SK-N-SH (cell line): ENCODE measurements around the gene ATP2B2.

Experiments
- FOXM1 ChIP-seq: IDR thresholded peaks from 2 replicates; pipeline ENCODE4 v1.4.0; 2012; ENCODE audit warnings: low read depth, mild to moderate bottlenecking
- GATA2 ChIP-seq: sonication (generic); formaldehyde crosslinking; IDR thresholded peaks from 2 replicates; pipeline ENCODE4 v1.5.0; 2020; ENCODE audit warnings: mild to moderate bottlenecking, missing genetic modification reagents
- MEF2A ChIP-seq: IDR thresholded peaks from 2 replicates; pipeline ENCODE4 v1.4.0; 2012; ENCODE audit warnings: low read depth, borderline replicate concordance
- RAD21 ChIP-seq: IDR thresholded peaks from 2 replicates; pipeline ENCODE4 v1.6.1; 2012; ENCODE audit warnings: mild to moderate bottlenecking, low read length
- TAF1 ChIP-seq: IDR thresholded peaks from 2 replicates; pipeline ENCODE4 v1.6.1; 2012; ENCODE audit warnings: low read depth, mild to moderate bottlenecking, low read length, moderate library complexity, borderline replicate concordance
- YY1 ChIP-seq: IDR thresholded peaks from 2 replicates; pipeline ENCODE4 v1.4.0; 2012; ENCODE audit warnings: low read depth, mild to moderate bottlenecking
- TF ChIP-seq, protein P1 (sequence below): fragments of 200-600 bp; sonication (generic); IDR thresholded peaks from 2 replicates; pipeline ENCODE4 v1.6.1; 2017; ENCODE audit warnings: antibody characterized with exemption, mild to moderate bottlenecking, moderate library complexity
- TF ChIP-seq, protein P2 (sequence below): IDR thresholded peaks from 2 replicates; pipeline ENCODE4; 2012

DNA sequence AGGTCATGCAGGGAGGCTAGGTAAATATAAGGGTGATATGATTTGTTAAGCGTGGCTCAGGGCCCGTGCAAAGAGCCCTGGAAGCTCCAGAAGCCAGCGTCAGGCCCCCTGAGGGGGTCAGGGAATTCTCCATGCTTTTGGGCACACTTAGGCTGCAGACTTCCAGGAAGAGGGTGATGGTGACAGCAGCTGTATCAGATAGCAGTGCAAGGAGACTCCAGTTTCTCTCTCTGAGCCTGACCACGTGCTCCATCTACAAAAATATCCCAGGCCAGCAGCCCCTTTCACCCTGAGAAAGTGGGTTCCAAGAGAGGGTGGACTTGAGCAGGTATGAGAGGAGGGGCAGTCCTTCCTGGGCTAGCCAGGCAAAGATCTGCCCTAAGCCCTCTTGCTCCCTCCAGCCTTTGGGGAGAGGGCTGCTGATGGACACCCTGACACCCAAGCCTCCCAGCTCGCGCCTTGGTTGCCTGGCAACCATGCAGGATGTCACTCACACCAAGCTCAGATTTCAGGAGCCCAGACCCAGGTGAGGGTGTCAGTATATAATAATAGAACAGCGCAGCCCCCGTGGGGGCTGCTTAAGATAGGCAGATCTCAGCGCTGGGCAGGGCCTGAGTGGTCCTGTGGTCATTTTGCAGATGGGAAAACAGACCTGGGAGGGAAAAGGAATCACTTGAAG is 35.8 kb downstream of the ATP2B2 start:
- no peak for TF ChIP-seq FOXM1
- TF ChIP-seq, protein P1, sequence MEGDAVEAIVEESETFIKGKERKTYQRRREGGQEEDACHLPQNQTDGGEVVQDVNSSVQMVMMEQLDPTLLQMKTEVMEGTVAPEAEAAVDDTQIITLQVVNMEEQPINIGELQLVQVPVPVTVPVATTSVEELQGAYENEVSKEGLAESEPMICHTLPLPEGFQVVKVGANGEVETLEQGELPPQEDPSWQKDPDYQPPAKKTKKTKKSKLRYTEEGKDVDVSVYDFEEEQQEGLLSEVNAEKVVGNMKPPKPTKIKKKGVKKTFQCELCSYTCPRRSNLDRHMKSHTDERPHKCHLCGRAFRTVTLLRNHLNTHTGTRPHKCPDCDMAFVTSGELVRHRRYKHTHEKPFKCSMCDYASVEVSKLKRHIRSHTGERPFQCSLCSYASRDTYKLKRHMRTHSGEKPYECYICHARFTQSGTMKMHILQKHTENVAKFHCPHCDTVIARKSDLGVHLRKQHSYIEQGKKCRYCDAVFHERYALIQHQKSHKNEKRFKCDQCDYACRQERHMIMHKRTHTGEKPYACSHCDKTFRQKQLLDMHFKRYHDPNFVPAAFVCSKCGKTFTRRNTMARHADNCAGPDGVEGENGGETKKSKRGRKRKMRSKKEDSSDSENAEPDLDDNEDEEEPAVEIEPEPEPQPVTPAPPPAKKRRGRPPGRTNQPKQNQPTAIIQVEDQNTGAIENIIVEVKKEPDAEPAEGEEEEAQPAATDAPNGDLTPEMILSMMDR: no peak
- TF ChIP-seq, protein P2, sequence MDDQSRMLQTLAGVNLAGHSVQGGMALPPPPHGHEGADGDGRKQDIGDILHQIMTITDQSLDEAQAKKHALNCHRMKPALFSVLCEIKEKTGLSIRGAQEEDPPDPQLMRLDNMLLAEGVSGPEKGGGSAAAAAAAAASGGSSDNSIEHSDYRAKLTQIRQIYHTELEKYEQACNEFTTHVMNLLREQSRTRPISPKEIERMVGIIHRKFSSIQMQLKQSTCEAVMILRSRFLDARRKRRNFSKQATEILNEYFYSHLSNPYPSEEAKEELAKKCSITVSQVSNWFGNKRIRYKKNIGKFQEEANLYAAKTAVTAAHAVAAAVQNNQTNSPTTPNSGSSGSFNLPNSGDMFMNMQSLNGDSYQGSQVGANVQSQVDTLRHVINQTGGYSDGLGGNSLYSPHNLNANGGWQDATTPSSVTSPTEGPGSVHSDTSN: no peak
- no peak for TF ChIP-seq RAD21
- TF ChIP-seq MEF2A: no peak
- TF ChIP-seq TAF1: no peak
- no peak for TF ChIP-seq GATA2 (CRISPR knock-in tag)
- TF ChIP-seq YY1: no peak
